Measurements from ENCODE around the gene ZSWIM1. TPM values are rescaled to one million over a fixed set of nuclear protein-coding genes. Genes with fewer than 3 reads are reported as not detected.

The ZSWIM1 gene
- total RNA-seq, 2 donors from 2014 or later = 6.4 to 7.4 TPM

DNA sequence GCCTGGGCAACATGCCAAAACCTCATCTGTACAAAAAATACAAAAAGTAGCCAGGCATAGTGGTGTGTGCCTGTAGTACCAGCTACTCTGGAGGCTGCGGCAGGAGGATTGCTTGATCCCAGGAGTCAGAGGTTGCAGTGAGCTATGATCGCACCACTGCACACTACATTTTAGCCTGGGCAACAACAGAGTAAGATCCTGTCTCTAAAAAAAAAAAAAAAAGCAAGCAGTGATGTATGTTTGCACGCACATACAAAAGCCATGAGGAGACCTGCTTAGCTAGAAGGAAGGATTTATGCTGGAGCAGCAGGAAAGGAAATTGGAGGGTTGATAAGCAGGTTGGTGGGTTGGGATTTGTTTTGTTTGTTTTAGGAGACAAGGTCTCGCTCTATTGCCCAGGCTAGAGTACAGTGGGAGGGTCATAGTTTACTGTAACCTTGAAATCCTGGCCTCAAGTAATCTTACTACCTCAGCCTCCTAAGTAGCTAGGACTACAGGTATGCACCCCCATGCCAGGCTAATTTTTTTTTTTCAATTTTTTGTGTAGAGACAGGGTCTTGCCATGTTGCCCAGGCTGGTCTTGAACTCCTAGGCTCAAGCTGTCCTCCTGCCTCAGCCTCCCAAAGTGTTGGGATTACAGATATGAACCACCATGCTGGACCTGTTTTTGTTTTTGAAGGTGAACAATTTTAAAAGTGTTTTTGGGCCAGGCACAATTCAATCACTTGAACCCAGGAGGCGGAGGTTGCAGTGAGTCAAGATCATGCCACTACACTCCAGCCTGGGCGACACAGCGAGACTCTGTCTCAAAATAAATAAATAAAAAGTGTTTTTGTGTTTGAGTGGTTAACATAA is 19.6 kb upstream of the ZSWIM1 start:
- H3K4me1 ChIP-seq (ENCODE audit: control insufficient read depth in 1 of 2, low read depth in 2 of 2) = peaks cover 8 to 10% of the 10 kb centered on the region in 2 donors
- H3K27ac ChIP-seq = no peak overlapping the region
- no peak overlapping the region for H3K4me3 ChIP-seq
- H3K9me3 ChIP-seq = no peaks in the 10 kb centered on the region
- no peaks in the 10 kb centered on the region for H3K36me3 ChIP-seq
- H3K27me3 ChIP-seq (replicated peaks; ENCODE audit: insufficient read depth) = no peaks in the 10 kb centered on the region
- TF ChIP-seq, protein P1, sequence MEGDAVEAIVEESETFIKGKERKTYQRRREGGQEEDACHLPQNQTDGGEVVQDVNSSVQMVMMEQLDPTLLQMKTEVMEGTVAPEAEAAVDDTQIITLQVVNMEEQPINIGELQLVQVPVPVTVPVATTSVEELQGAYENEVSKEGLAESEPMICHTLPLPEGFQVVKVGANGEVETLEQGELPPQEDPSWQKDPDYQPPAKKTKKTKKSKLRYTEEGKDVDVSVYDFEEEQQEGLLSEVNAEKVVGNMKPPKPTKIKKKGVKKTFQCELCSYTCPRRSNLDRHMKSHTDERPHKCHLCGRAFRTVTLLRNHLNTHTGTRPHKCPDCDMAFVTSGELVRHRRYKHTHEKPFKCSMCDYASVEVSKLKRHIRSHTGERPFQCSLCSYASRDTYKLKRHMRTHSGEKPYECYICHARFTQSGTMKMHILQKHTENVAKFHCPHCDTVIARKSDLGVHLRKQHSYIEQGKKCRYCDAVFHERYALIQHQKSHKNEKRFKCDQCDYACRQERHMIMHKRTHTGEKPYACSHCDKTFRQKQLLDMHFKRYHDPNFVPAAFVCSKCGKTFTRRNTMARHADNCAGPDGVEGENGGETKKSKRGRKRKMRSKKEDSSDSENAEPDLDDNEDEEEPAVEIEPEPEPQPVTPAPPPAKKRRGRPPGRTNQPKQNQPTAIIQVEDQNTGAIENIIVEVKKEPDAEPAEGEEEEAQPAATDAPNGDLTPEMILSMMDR (IDR thresholded peaks at IDR 0.05) = no peak
- ATAC-seq (ENCODE audit: insufficient number of reproducible peaks, low FRiP score, low read depth) (no peak), DNase-seq (ENCODE audit: low spot score) (no peak)

DNA sequence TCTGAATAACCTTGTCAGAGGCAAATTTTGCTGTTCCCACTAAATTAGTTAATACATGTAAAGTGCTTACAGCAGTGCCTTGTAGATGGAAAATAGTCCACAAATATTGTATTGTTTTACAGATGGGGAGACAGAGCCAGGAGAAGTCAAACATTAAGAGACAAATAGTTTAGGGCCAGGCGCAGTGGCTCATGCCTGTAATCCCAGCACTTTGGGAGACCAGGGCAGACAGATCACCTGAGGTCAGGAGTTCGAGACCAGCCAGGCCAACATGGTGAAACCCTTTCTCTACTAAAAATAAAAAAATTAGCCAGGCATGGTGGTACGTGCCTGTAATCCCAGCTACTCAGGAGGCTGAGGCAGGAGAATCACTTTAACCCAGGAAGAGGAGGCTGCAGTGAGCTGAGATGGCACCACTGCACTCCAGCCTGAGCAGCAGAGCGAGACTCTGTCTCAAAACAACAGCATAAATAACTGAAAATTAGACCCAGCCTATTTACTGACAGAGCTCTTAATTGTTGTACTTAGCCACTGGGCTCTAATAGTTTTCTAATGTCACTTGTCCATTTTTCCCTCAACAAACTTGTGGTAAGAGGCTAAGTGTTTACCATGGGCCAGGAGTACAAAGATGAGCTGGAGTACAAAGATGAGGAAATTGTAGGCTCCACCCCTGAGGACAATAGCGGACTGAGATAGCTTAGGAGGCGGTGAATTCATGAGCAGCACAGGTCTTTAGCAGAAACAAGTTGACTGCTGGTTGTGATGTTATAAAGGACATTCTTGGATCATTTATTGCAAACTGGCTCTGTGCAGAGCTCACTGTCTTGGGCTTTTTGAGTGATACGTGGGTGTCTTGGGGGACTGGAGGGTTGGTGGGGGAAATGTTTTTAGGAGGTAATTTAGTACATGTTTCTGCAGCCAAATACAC is 17.2 kb upstream of the ZSWIM1 start:
- Histone ChIP-seq H3K9me3 (no peaks in the 10 kb centered on the region), H3K4me1 (ENCODE audit: control insufficient read depth in 1 of 2, low read depth in 2 of 2) (no peaks in the 10 kb centered on the region), H3K27me3 (replicated peaks; ENCODE audit: insufficient read depth) (no peaks in the 10 kb centered on the region), H3K36me3 (no peaks in the 10 kb centered on the region), H3K4me3 (no peak overlapping the region), H3K27ac (no peak overlapping the region)
- ATAC-seq (ENCODE audit: insufficient number of reproducible peaks, low FRiP score, low read depth) (no peak), DNase-seq (ENCODE audit: low spot score) (no peak)
- TF ChIP-seq, protein P1 (IDR thresholded peaks at IDR 0.05) = no peak

DNA sequence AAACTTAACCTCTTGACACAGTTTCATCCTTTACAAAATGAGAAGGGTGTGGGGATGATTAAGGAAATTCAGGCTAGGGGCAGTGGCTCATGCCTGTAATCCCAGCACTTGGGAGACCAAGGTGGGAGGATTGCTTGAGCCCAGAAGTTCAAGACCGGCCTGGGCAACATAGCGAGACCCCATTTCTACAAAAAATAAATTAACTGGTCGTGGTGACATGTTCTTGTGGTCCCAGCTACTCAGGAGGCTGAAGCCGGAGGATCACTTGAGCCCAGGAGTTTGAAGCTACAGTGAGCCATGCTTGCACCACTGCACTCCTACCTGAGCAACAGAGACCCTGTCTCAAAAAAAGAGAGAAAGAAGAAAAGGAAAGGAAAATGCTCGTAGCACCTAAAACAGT is 14.6 kb upstream of the ZSWIM1 start:
- Histone ChIP-seq H3K36me3 (no peaks in the 10 kb centered on the region), H3K4me1 (ENCODE audit: control insufficient read depth in 1 of 2, low read depth in 2 of 2) (no peaks in the 10 kb centered on the region), H3K4me3 (no peak overlapping the region), H3K9me3 (no peaks in the 10 kb centered on the region), H3K27me3 (replicated peaks; ENCODE audit: insufficient read depth) (no peaks in the 10 kb centered on the region), H3K27ac (no peak overlapping the region)
- ATAC-seq (ENCODE audit: insufficient number of reproducible peaks, low FRiP score, low read depth) (no peak), DNase-seq (ENCODE audit: low spot score) (no peak)
- TF ChIP-seq, protein P1 (IDR thresholded peaks at IDR 0.05) = no peak

DNA sequence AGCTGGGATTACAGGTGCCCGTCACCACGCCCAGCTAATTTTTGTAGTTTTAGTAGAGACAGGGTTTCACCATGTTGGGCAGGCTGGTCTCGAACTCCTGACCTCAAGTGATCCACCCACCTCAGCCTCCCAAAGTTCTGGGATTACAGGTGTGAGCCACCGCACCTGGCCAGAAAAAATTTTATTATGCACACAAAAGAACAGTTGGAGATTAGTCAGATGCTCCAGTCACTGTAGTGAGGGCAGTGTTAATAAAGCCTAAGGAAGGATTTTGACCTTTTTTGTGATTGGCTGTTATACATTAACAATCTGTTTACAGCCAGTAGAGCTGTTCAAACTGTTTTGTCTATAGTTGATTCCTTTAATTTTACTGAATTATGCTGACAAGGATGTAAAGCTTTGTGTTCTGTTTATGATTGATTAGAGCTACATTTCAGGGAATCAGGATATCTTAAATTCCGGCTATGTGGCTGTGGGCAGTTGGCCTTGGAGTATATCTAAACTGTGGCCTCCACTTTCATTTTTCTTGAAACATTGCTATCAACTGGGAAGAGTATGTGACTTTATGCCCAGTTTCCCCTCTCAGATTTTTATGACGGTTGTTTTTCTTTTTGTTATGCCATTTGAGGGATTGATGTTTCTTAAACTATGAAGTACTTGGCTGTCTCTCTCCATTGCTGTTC is 13.8 kb upstream of the ZSWIM1 start:
- no peaks in the 10 kb centered on the region for H3K36me3 ChIP-seq
- ATAC-seq (ENCODE audit: insufficient number of reproducible peaks, low FRiP score, low read depth) (no peak), DNase-seq (ENCODE audit: low spot score) (no peak)
- no peak overlapping the region for H3K4me3 ChIP-seq
- TF ChIP-seq, protein P1 (IDR thresholded peaks at IDR 0.05) = no peak
- no peaks in the 10 kb centered on the region for H3K9me3 ChIP-seq
- no peaks in the 10 kb centered on the region for H3K27me3 ChIP-seq (replicated peaks; ENCODE audit: insufficient read depth)
- no peak overlapping the region for H3K27ac ChIP-seq
- H3K4me1 ChIP-seq (ENCODE audit: control insufficient read depth in 1 of 2, low read depth in 2 of 2) = no peaks in the 10 kb centered on the region

DNA sequence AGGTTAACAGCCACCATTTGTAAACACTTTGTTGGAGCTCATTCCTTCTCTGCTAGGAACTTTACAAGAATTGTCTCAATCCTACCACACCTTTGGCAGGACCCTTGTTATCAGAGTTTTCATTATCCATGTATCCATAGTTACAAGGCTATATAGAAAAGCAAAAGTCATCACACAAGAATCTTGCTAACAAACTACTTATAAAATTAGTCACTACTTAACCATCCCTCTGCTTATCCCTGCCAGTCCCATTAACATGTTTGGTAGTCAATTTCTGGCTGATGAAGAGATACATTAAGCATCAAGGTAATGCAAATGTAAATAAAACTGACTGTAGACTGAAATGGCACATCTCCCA is 13.2 kb upstream of the ZSWIM1 start:
- TF ChIP-seq, protein P1 (IDR thresholded peaks at IDR 0.05) = no peak
- no peaks in the 10 kb centered on the region for H3K4me1 ChIP-seq (ENCODE audit: control insufficient read depth in 1 of 2, low read depth in 2 of 2)
- H3K27me3 ChIP-seq (replicated peaks; ENCODE audit: insufficient read depth) = no peaks in the 10 kb centered on the region
- H3K9me3 ChIP-seq = no peaks in the 10 kb centered on the region
- H3K27ac ChIP-seq = no peak overlapping the region
- no peak overlapping the region for H3K4me3 ChIP-seq
- ATAC-seq (ENCODE audit: insufficient number of reproducible peaks, low FRiP score, low read depth) (no peak), DNase-seq (ENCODE audit: low spot score) (no peak)
- H3K36me3 ChIP-seq = no peaks in the 10 kb centered on the region

All from thoracic aorta (tissue), 2 donors.